WTC11 (cell line): ENCODE results near the gene ZBTB7B. TPM values are rescaled to one million over a fixed set of nuclear protein-coding genes. Genes with fewer than 3 reads are reported as not detected.

Experiments used
- ATAC-seq: fragments of 200-7000 bp; cut with Tn5 transposase; 2 replicates; pipeline ENCODE4 v1.10.0; 2021; ENCODE audit warnings: mild to moderate bottlenecking, moderate library complexity
- CTCF ChIA-PET: fragments of 300-600 bp; sonication (Branson Sonifier 250); formaldehyde crosslinking; loops from one replicate; lab custom pipeline; 2021; ENCODE audit warnings: antibody characterized with exemption; lab: Charles Lee
- POLR2A ChIA-PET: fragments of 350-600 bp; sonication (Branson Sonifier 250); formaldehyde crosslinking; loops from one replicate; lab custom pipeline; 2021; ENCODE audit warnings: antibody characterized with exemption; lab: Charles Lee
- DNase-seq: peaks from one replicate; pipeline ENCODE4 v3.0.0; 2021; ENCODE audit warnings: low spot score
- H3K27ac Mint-ChIP-seq: 2 replicates; pipeline ENCODE4 v1.8.0; 2021; ENCODE audit warnings: mixed read lengths
- H3K27me3 Mint-ChIP-seq: 2 replicates; pipeline ENCODE4 v1.8.0; 2021; ENCODE audit warnings: low read depth, mild to moderate bottlenecking, moderate library complexity, mixed read lengths
- H3K36me3 Mint-ChIP-seq: 2 replicates; pipeline ENCODE4 v1.8.0; 2021; ENCODE audit warnings: mixed read lengths
- H3K4me1 Mint-ChIP-seq: 2 replicates; pipeline ENCODE4 v1.8.0; 2022; ENCODE audit warnings: mixed read lengths
- H3K4me3 Mint-ChIP-seq: 2 replicates; pipeline ENCODE4 v1.8.0; 2021; ENCODE audit warnings: mild to moderate bottlenecking, moderate library complexity, mixed read lengths
- H3K9me3 Mint-ChIP-seq: 2 replicates; pipeline ENCODE4 v1.8.0; 2021; ENCODE audit warnings: mixed read lengths
- AR ChIP-seq: fragments of 250-450 bp; sonication (Bioruptor Pico); IDR thresholded peaks from 2 replicates; pipeline ENCODE4 v1.9.0; 2021; ENCODE audit warnings: mild to moderate bottlenecking
- ATF1 ChIP-seq: sonication (generic); formaldehyde crosslinking; IDR thresholded peaks from 2 replicates; pipeline ENCODE4 v1.8.1; 2023; ENCODE audit warnings: mild to moderate bottlenecking, moderate library complexity, missing genetic modification reagents
- CDX4 ChIP-seq: fragments of 250-450 bp; sonication (Bioruptor Pico); IDR thresholded peaks from 2 replicates; pipeline ENCODE4 v1.9.0; 2021; ENCODE audit warnings: moderate library complexity, mild to moderate bottlenecking, inconsistent platforms, borderline replicate concordance
- EMX1 ChIP-seq: fragments of 250-450 bp; sonication (Bioruptor Pico); IDR thresholded peaks from 2 replicates; pipeline ENCODE4 v1.8.0; 2021; ENCODE audit warnings: mild to moderate bottlenecking
- FOXK1 ChIP-seq: sonication (generic); formaldehyde crosslinking; IDR thresholded peaks from 2 replicates; pipeline ENCODE4 v1.8.0; 2022; ENCODE audit warnings: mild to moderate bottlenecking, moderate library complexity, missing genetic modification reagents
- GABPB1 ChIP-seq: sonication (generic); formaldehyde crosslinking; IDR thresholded peaks from 2 replicates; pipeline ENCODE4 v1.8.1; 2023; ENCODE audit warnings: mild to moderate bottlenecking, missing genetic modification reagents
- GTF2I ChIP-seq: fragments of 250-450 bp; sonication (Bioruptor Pico); conservative IDR thresholded peaks from 2 replicates; pipeline ENCODE4 v1.4.0; 2021; ENCODE audit warnings: mild to moderate bottlenecking
- HMGA2 ChIP-seq: fragments of 250-450 bp; sonication (Bioruptor Pico); IDR thresholded peaks from 2 replicates; pipeline ENCODE4 v1.4.0; 2021; ENCODE audit warnings: mild to moderate bottlenecking, moderate library complexity
- IRF1 ChIP-seq: sonication (generic); formaldehyde crosslinking; IDR thresholded peaks from 2 replicates; pipeline ENCODE4 v1.8.0; 2023; ENCODE audit warnings: missing genetic modification reagents
- IRF2 ChIP-seq: sonication (generic); formaldehyde crosslinking; IDR thresholded peaks from 2 replicates; pipeline ENCODE4 v1.8.0; 2022; ENCODE audit warnings: low read depth, missing genetic modification reagents, borderline replicate concordance
- JUN ChIP-seq: sonication (generic); formaldehyde crosslinking; IDR thresholded peaks from 2 replicates; pipeline ENCODE4 v1.8.0; 2023; ENCODE audit warnings: mild to moderate bottlenecking, missing genetic modification reagents
- MAX ChIP-seq: sonication (generic); formaldehyde crosslinking; IDR thresholded peaks from 2 replicates; pipeline ENCODE4 v1.8.0; 2022; ENCODE audit warnings: mild to moderate bottlenecking, missing genetic modification reagents
- NFATC4 ChIP-seq: fragments of 250-450 bp; sonication (Bioruptor Pico); IDR thresholded peaks from 2 replicates; pipeline ENCODE4 v1.9.0; 2021; ENCODE audit warnings: mild to moderate bottlenecking
- NFE2L1 ChIP-seq: sonication (generic); formaldehyde crosslinking; IDR thresholded peaks from 2 replicates; pipeline ENCODE4 v1.8.1; 2023; ENCODE audit warnings: missing genetic modification reagents
- PREB ChIP-seq: sonication (generic); formaldehyde crosslinking; IDR thresholded peaks from 2 replicates; pipeline ENCODE4 v1.8.1; 2022; ENCODE audit warnings: mild to moderate bottlenecking, missing genetic modification reagents, moderate library complexity, borderline replicate concordance
- PRRX2 ChIP-seq: fragments of 250-450 bp; sonication (Bioruptor Pico); IDR thresholded peaks from 2 replicates; pipeline ENCODE4 v1.8.0; 2021; ENCODE audit warnings: mild to moderate bottlenecking
- SOX15 ChIP-seq: fragments of 250-450 bp; sonication (Bioruptor Pico); IDR thresholded peaks from 2 replicates; pipeline ENCODE4 v1.9.0; 2021; ENCODE audit warnings: mild to moderate bottlenecking
- SP1 ChIP-seq: sonication (generic); formaldehyde crosslinking; conservative IDR thresholded peaks from 2 replicates; pipeline ENCODE4 v1.8.1; 2022; ENCODE audit warnings: missing genetic modification reagents
- TCF7 ChIP-seq: sonication (generic); formaldehyde crosslinking; IDR thresholded peaks from 2 replicates; pipeline ENCODE4 v1.8.0; 2022; ENCODE audit warnings: mild to moderate bottlenecking, low read depth, missing genetic modification reagents, moderate library complexity
- TEAD1 ChIP-seq: sonication (generic); formaldehyde crosslinking; IDR thresholded peaks from 2 replicates; pipeline ENCODE4 v1.8.0; 2022; ENCODE audit warnings: mild to moderate bottlenecking, missing genetic modification reagents
- USF2 ChIP-seq: sonication (generic); formaldehyde crosslinking; IDR thresholded peaks from 2 replicates; pipeline ENCODE4 v1.8.1; 2023; ENCODE audit warnings: mild to moderate bottlenecking, missing genetic modification reagents, moderate library complexity
- ZBTB21 ChIP-seq: sonication (generic); formaldehyde crosslinking; IDR thresholded peaks from 2 replicates; pipeline ENCODE4 v1.8.1; 2023; ENCODE audit warnings: mild to moderate bottlenecking, missing genetic modification reagents, borderline replicate concordance
- ZBTB43 ChIP-seq: sonication (generic); formaldehyde crosslinking; IDR thresholded peaks from 2 replicates; pipeline ENCODE4 v1.8.1; 2023; ENCODE audit warnings: mild to moderate bottlenecking, missing genetic modification reagents
- ZMAT4 ChIP-seq: fragments of 250-450 bp; sonication (Bioruptor Pico); IDR thresholded peaks from 2 replicates; pipeline ENCODE4 v1.9.0; 2021; ENCODE audit warnings: mild to moderate bottlenecking
- ZNF121 ChIP-seq: sonication (generic); formaldehyde crosslinking; IDR thresholded peaks from 2 replicates; pipeline ENCODE4 v1.8.0; 2023; ENCODE audit warnings: missing genetic modification reagents
- ZNF138 ChIP-seq: sonication (generic); formaldehyde crosslinking; conservative IDR thresholded peaks from 2 replicates; pipeline ENCODE4 v1.8.1; 2022; ENCODE audit warnings: mild to moderate bottlenecking, moderate library complexity, missing genetic modification reagents
- ZNF396 ChIP-seq: fragments of 250-450 bp; sonication (Bioruptor Pico); IDR thresholded peaks from 2 replicates; pipeline ENCODE4 v1.8.0; 2021; ENCODE audit warnings: mild to moderate bottlenecking, moderate library complexity, borderline replicate concordance
- ZNF425 ChIP-seq: fragments of 250-450 bp; sonication (Bioruptor Pico); conservative IDR thresholded peaks from 2 replicates; pipeline ENCODE4 v1.9.0; 2021; ENCODE audit warnings: mild to moderate bottlenecking
- total RNA-seq: library from RNA; stranded (reverse); gene quantifications from 3 replicates; pipeline ENCODE4 v1.2.3, GENCODE V29; 2021

Gene ZBTB7B
- total RNA-seq, 1 experiment from 2014 or later, result 29.8 TPM

GRCh38 chr1:155050560-155051341, 48.1 kb downstream of the ZBTB7B start, which contains the start of gene ADAM15:
TSS of gene ADAM15 (plus strand) at chr1:155051316. CDS start at chr1:155051387, 71 bp downstream.
- no peaks in the 10 kb centered on the region for H3K9me3 Mint-ChIP-seq
- peak within 1 kb of the TSS; percentile 72; the same call in 1 of the 2 replicates for H3K27ac Mint-ChIP-seq
- peaks cover 20% of the 10 kb centered on the region for H3K27me3 Mint-ChIP-seq
- peak; percentile 72 for ATAC-seq
- H3K4me1 Mint-ChIP-seq, result peaks cover 33% of the 10 kb centered on the region
- ChIA-PET POLR2A (interaction anchor here (0.6 to 0.7 kb wide), 3 partner anchors 15 to 52 kb away, joined by 3 to 4 read pairs (median 4); no protein-coding TSS in a partner anchor), CTCF (interaction anchor here (0.6 to 9.4 kb wide), 49 partner anchors 8 to 977 kb away, joined by 3 to 176 read pairs (median 6); partner anchors contain the start of genes EFNA3, EFNA4, FLAD1 and KRTCAP2)
- no peaks in the 10 kb centered on the region for H3K36me3 Mint-ChIP-seq
- peak within 1 kb of the TSS; percentile 82 for H3K4me3 Mint-ChIP-seq
- DNase-seq, result peak; percentile 92
- TF ChIP-seq JUN, result no peak
- TF ChIP-seq GTF2I (CRISPR knock-in tag), result no peak
- no peak for TF ChIP-seq PREB
- no peak for TF ChIP-seq ZMAT4 (CRISPR knock-in tag)
- peak; percentile 95 for TF ChIP-seq MAX (CRISPR knock-in tag)
- TF ChIP-seq GABPB1, result peak; percentile 69
- no peak for TF ChIP-seq USF2 (CRISPR knock-in tag)
- peak; percentile 87 for TF ChIP-seq IRF1 (CRISPR knock-in tag)
- no peak for TF ChIP-seq ZNF396 (CRISPR knock-in tag)
- peak; percentile 84 for TF ChIP-seq ZBTB43 (CRISPR knock-in tag)
- TF ChIP-seq HMGA2 (CRISPR knock-in tag), result no peak
- peak; percentile 31; the same call in 1 of the 2 replicates for TF ChIP-seq ZBTB21 (CRISPR knock-in tag)
- TF ChIP-seq CDX4 (CRISPR knock-in tag), result no peak
- TF ChIP-seq NFATC4 (CRISPR knock-in tag), result no peak
- TF ChIP-seq AR (CRISPR knock-in tag), result no peak
- peak; percentile 92; the same call in 1 of the 2 replicates for TF ChIP-seq ZNF121 (CRISPR knock-in tag)
- TF ChIP-seq IRF2, result 0 out of 2 replicates have a peak, but pooled peaks have one; percentile 50
- peak; percentile 83; the same call in 1 of the 2 replicates for TF ChIP-seq TCF7 (CRISPR knock-in tag)
- TF ChIP-seq ZNF138 (CRISPR knock-in tag), result no peak
- peak; percentile 69 for TF ChIP-seq FOXK1 (CRISPR knock-in tag)
- no peak for TF ChIP-seq ZNF425 (CRISPR knock-in tag)
- TF ChIP-seq EMX1 (CRISPR knock-in tag), result no peak
- peak; percentile 84 for TF ChIP-seq SP1
- TF ChIP-seq ATF1 (CRISPR knock-in tag), result no peak; the same call in 1 of the 2 replicates
- peak; percentile 88; the same call in 1 of the 2 replicates for TF ChIP-seq TEAD1 (CRISPR knock-in tag)
- no peak for TF ChIP-seq SOX15 (CRISPR knock-in tag)
- TF ChIP-seq PRRX2 (CRISPR knock-in tag), result no peak
- TF ChIP-seq NFE2L1, result peak; percentile 93
